Stimulated activated naive B cell treated with anti-CD40 and anti-IgM and Interleukin-4, amounts not matched to agents 10 μg/mL and 1 μg/mL and 100 μg/mL, for 72 hours (primary cell): ENCODE results near the gene CLEC16A.
"Not testable (repeated sequence)": the region's sequence is repeated elsewhere in the genome, so short reads cannot be mapped to it uniquely, and the experiment has no call there.

Experiments
- ATAC-seq, 2 donors: fragments of 150-1000 bp; cut with Tn5 transposase; replicated peaks; 2 replicates each; pipeline ENCODE4 v1.10.0; 2021; ENCODE audit warnings: moderate library complexity in 1 of 2
- DNase-seq: peaks from one replicate; pipeline ENCODE4 v3.0.0; 2021
- H3K27ac Mint-ChIP-seq: one replicate; pipeline ENCODE4 v1.8.0; 2022; ENCODE audit warnings: mild to moderate bottlenecking, mixed read lengths
- H3K27me3 Mint-ChIP-seq, 2 donors: one replicate each; pipeline ENCODE4 v1.8.0; 2022; ENCODE audit warnings: mixed read lengths in 2 of 2
- H3K36me3 Mint-ChIP-seq, 2 donors: one replicate each; pipeline ENCODE4 v1.8.0; 2022; ENCODE audit warnings: mixed read lengths in 2 of 2, mild to moderate bottlenecking in 1 of 2
- H3K4me1 Mint-ChIP-seq, 2 donors: one replicate each; pipeline ENCODE4 v1.8.0; 2022; ENCODE audit warnings: mixed read lengths in 2 of 2, mild to moderate bottlenecking in 1 of 2
- H3K4me3 Mint-ChIP-seq, 2 donors: one replicate each; pipeline ENCODE4 v1.8.0; 2022; ENCODE audit warnings: mild to moderate bottlenecking in 2 of 2, mixed read lengths in 2 of 2, moderate library complexity in 1 of 2
- H3K9me3 Mint-ChIP-seq, 2 donors: one replicate each; pipeline ENCODE4 v1.8.0; 2022; ENCODE audit warnings: mixed read lengths in 2 of 2, mild to moderate bottlenecking in 1 of 2

CLEC16A gene

DNA sequence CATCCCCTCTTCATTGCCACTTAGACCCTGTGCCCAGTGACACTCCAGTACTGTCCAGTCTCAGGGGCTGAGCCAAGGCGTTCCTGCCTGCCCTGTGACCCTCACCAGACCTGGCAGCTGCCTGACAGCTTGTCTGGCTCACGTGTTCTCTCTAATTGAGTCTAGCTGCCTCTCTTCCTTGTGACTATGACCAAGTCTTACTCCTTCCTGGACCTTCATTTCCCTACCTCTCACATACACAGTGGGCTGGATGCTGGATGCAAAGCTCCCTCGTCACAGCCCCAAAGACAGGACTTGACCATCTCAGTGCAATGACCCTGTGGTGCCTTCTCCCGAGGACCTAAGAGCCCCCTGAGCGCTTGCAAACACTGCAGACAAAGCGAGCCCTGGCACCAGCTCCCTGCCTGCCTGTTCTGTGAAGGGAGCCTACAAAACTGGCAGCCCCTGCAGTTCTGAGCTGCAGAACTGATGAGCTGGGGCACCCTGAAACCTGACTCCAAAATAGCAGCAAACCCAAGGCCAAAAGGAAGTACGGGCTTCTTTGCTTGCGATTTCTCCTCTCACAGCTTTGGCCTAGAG lies 3.8 kb upstream of the CLEC16A start:
- H3K4me1 Mint-ChIP-seq = peaks cover 64 to 82% of the 10 kb centered on the region in 2 donors
- peaks cover 30 to 37% of the 10 kb centered on the region in 2 donors for H3K36me3 Mint-ChIP-seq
- no peaks in the 10 kb centered on the region for H3K9me3 Mint-ChIP-seq
- no peaks in the 10 kb centered on the region for H3K27me3 Mint-ChIP-seq
- ATAC-seq = no peak
- peak overlapping the region; percentile 96 for H3K27ac Mint-ChIP-seq
- peak overlapping the region; percentile 88 to 98 for H3K4me3 Mint-ChIP-seq
- DNase-seq = no peak

DNA sequence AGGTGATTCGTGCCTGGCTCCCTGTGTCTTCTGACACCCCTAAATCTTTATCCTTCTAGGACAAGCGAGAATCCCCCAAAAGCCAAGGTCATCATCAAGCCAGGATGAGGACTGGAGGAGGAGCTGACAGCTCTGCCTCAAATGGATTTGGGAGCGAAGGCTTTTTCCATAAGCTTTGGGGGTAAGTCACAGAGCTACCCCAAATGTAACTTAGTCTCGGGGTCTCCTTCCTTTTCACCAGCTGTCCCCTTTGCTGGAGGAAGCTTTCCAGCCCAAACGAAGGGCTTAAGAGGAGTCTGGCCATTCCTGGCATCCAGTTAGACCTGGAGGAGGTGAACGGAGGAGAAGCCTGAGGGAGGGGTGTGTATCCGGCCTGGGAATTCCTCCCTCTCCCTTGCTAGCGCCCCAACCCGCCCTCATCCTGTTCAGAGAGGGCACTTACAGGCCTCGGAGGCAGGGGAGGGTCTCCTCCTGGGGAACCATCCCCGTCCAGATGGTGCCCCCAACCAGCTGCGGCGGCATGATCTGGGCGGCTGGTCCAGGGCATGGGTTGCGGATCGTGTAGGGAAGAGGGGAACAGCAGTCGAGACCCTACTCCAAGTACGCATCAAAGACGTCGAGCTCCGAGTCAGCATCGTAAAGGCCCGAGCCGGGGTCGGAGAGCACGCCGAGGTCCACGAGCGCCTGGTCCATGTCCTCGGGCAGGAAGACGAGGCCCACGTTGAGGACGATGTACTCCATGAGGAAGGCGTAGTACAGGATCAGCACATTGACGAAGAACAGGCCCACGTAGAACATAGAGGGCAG lies 3.0 kb upstream of the CLEC16A start:
- ATAC-seq (no peak), DNase-seq (no peak)

DNA sequence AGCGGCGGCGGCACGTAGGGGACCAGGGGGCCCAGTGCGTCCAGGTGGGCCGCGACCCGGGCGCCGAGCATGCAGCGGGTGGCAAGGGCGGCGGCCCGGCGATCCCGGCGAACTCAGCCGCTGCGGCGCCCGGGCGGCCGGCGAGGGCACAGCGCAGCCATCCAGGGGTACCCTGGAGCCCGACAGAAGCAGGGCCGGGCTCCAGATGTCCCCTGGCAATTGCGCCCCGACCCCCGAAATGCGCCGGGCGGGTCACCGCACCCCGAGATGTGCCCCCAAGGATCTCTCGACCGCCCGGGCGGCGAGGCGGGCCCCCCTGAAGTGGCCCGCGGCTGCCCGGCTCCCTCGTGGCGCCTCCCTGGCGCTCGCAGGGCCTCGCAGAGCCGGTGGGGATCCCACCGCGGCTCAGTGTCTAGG lies 2.4 kb upstream of the CLEC16A start:
- not testable (repeated sequence) for H3K27me3 Mint-ChIP-seq, DNase-seq, H3K9me3 Mint-ChIP-seq
- Mint-ChIP-seq H3K4me1 (peaks cover 65 to 81% of the 10 kb centered on the region in 2 donors), H3K36me3 (peaks cover 26 to 36% of the 10 kb centered on the region in 2 donors), H3K4me3 (peak overlapping the region; percentile 88 to 98), H3K27ac (peak overlapping the region; percentile 96)
- peak; percentile 11 to 12 for ATAC-seq

More for the DNA sequence above, 3.0 kb upstream of the CLEC16A start:
- no peaks in the 10 kb centered on the region for H3K27me3 Mint-ChIP-seq
- peak overlapping the region; percentile 96 for H3K27ac Mint-ChIP-seq
- H3K4me1 Mint-ChIP-seq = peaks cover 64 to 82% of the 10 kb centered on the region in 2 donors
- H3K36me3 Mint-ChIP-seq = peaks cover 29 to 37% of the 10 kb centered on the region in 2 donors
- no peaks in the 10 kb centered on the region for H3K9me3 Mint-ChIP-seq
- peak overlapping the region; percentile 88 to 98 for H3K4me3 Mint-ChIP-seq

DNA sequence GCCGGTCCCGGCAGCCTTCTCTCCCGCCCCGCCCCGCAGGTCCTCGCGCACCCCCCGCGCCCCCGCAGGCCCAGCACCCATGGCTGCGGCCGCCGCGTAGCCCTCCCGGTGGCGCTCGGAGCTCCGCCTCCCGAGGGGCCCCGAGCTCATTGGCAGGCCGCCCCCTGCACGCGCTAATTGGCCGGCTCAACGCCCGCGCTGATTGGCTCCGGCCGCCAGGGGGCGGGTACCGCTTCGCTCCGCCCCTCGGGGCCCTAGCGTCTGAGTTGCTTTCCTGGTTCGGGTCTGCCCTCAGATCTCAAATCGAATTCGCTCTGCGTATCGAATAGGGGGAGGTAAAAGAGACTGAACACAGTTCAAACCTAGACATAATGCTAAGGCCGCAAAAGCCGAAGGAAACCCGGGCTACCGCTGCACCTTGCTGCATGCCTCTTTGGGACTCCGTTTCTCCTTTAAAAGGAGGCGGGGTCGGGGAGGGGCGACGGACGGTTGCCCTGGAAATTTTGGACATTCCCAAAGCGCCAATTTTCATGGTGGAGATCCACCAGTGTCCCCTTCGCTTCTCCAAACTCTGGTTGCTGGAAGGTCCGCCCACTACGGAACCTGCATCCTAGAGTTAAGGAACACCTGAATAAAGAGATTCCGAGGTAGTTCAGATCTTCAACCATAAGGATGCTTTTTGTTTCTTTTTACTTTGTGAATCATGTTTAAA lies 1.9 kb upstream of the CLEC16A start, which contains the start of gene DEXI:
Gene DEXI, minus strand, starts transcription at position 117 of the 712 bp plus-strand sequence. CDS start 463 bp downstream, outside the sequence.
- peak; percentile 78 to 82 for ATAC-seq
- Mint-ChIP-seq H3K27ac (peak within 1 kb of the TSS; percentile 96), H3K4me3 (peak within 1 kb of the TSS; percentile 88 to 98), H3K4me1 (peaks cover 65 to 81% of the 10 kb centered on the region in 2 donors), H3K36me3 (peaks cover 28 to 41% of the 10 kb centered on the region in 2 donors), H3K9me3 (no peaks in the 10 kb centered on the region), H3K27me3 (no peaks in the 10 kb centered on the region)
- peak; percentile 95 for DNase-seq

DNA sequence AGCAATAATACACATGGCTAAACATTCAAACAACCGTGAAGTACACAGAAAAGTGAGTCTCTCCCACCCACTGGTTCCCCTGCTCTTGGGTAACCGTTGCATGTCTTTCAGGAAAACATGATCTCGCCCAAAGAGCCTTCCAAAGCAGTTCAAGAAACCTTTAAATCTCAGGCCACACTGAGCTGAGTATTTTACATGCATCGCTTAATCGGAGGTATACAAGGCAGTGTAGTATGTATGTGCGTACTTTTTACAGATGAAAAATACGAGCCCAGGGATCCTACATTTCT lies 1.4 kb upstream of the CLEC16A start:
- ATAC-seq (no peak), DNase-seq (no peak)
- Mint-ChIP-seq H3K9me3 (no peaks in the 10 kb centered on the region), H3K27me3 (no peaks in the 10 kb centered on the region), H3K36me3 (peaks cover 29 to 42% of the 10 kb centered on the region in 2 donors), H3K27ac (no peak overlapping the region), H3K4me1 (peaks cover 61 to 81% of the 10 kb centered on the region in 2 donors), H3K4me3 (peak overlapping the region; percentile 80 to 98)

DNA sequence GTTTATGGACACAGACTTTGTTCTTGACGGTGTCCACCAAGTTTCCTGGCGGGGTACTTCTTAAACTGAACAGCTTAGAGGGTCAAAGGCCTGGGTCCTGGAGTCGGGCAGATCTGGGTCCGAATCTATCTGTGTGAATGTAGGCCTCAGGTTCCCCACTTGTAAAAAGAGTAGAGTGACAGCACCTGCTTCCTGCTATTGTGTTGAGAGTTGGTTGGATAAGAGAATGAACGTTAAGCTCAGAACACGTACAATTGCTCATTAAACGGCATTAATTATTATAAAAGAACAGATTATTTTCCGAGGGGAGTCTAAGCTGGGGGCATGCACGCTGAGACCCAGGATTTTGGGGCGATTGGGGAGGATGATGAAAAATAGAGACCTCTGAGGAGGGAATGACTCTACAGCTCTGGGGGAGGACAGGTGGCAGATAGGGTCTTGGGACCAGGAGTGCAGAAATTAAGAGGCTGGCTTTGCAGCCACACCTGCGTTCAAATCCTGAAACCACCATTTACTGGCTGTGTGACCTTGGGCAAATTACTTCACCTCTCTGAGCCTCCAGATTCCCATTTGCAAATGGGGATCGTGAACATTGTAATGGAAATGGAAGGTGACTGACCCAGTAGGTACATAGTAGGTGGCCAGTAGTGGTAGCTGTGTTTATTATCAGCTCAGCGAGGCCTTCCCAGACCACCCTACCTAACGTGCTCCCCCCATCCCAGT lies 862 bp downstream of the CLEC16A start:
- ATAC-seq (no peak), DNase-seq (no peak)
- H3K4me3 Mint-ChIP-seq = peak overlapping the region; percentile 94 to 99
- no peaks in the 10 kb centered on the region for H3K9me3 Mint-ChIP-seq
- no peaks in the 10 kb centered on the region for H3K27me3 Mint-ChIP-seq
- peak overlapping the region; percentile 98 for H3K27ac Mint-ChIP-seq
- H3K4me1 Mint-ChIP-seq = peaks cover 54 to 78% of the 10 kb centered on the region in 2 donors
- H3K36me3 Mint-ChIP-seq = peaks cover 15 to 32% of the 10 kb centered on the region in 2 donors

DNA sequence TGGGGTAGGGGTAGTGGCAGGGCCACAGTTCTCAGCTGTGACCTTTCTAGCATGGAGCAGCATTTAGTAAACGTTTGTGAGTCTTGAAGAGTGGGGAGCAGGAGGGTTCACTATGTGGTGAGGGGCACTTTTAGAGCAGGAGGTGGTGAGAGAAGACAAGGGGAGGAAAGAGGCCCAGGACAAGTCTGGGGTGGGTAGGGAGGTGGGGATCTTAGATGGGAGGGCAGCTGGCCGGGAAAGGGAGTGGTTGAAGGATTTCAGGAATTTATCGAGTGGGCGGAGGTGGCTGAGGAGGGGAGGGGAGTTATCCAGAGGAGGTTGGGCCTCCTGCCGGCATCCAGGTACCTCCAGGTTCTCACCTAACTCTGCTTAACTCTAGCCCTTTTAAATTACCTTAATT lies 1.9 kb downstream of the CLEC16A start:
- H3K4me1 Mint-ChIP-seq = peaks cover 54 to 79% of the 10 kb centered on the region in 2 donors
- no peaks in the 10 kb centered on the region for H3K27me3 Mint-ChIP-seq
- DNase-seq = no peak
- peaks cover 10 to 34% of the 10 kb centered on the region in 2 donors for H3K36me3 Mint-ChIP-seq
- peak overlapping the region; percentile 52 for H3K27ac Mint-ChIP-seq
- no peaks in the 10 kb centered on the region for H3K9me3 Mint-ChIP-seq
- ATAC-seq = no peak
- H3K4me3 Mint-ChIP-seq = peak overlapping the region; percentile 74 to 99

DNA sequence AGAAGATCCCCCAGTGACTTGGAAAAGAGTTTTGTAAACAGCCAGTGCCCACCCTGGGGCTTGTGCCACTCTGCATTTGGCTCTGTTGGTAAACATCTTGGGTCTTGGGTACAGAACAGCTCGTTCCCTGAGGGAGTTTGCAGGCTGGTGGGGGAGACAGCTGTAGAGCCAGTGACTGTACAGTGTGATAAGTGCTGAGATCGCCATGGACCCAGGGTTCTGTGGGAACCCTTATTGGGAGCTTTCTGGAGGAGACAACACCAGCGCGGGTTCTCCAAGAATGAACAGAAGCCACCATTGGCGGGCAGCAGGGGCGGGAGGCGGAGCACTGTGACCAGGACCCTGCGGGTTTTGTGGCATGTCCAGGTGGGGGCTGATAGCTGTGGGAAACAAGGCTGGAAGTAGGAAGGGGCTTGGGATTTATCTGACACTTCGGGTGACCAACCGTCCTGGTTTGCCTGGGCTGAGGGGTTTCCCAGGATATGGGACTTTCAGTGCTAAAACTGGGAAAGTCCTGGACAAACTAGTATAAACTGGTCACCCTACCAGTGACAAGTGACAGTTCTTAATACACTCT lies 2.9 kb downstream of the CLEC16A start:
- H3K27me3 Mint-ChIP-seq = no peaks in the 10 kb centered on the region
- H3K27ac Mint-ChIP-seq = peak overlapping the region; percentile 81
- peaks cover 10 to 32% of the 10 kb centered on the region in 2 donors for H3K36me3 Mint-ChIP-seq
- H3K4me1 Mint-ChIP-seq = peaks cover 57 to 85% of the 10 kb centered on the region in 2 donors
- no peaks in the 10 kb centered on the region for H3K9me3 Mint-ChIP-seq
- ATAC-seq (no peak), DNase-seq (no peak)
- peak overlapping the region in 1 of 2 donors; percentile 44 for H3K4me3 Mint-ChIP-seq

DNA sequence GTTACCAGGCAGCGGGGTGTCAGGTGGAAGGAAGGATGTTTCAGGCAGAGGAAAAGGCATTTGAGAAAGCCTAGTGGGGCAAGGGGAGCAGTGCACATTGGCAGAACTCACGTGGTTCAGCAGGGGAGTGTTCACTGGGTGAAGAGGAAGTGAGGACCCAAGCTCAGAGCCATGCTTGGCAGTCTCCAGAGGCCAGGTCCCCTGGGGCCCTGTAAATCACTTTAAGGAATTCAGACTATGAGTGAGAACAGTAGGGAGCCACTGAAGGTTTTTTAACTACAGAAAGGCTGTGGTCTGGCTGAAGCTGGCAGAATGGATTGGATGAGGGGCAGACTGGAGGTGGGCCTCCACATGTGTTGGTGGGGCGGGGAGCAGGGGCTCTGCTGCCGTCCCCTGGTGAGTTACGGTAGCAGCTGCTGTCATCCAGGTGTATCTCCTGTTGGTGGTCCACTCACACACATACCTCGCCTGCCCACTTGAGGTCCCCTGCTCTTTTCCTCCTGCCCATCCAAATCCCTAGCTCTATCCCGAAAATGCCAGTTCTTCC lies 5.1 kb downstream of the CLEC16A start:
- Mint-ChIP-seq H3K36me3 (peaks cover 10 to 32% of the 10 kb centered on the region in 2 donors), H3K4me3 (peak overlapping the region; percentile 58 to 76), H3K27me3 (no peaks in the 10 kb centered on the region), H3K27ac (peak overlapping the region; percentile 92), H3K9me3 (no peaks in the 10 kb centered on the region), H3K4me1 (peaks cover 54 to 88% of the 10 kb centered on the region in 2 donors)
- peak; percentile 80 for DNase-seq
- ATAC-seq = peak; percentile 92 to 93

DNA sequence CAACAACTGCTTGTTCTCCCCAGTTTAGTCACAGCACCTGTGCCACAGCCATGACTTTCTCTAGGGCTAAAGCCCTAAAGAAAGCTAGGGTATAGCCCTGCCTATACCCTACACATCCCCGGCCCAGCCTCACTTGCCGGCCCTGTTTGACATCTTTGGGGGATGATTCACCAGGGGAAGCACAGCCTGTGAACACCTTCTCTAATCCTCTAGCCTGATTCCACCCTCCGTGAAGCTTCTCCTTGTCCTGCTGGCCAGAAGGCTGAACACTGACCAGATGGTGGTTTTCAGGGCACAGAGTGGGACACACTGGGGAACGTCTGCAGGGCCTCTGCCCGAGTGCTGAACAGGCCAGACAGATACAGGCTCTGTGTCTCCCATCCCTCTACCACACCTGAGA lies 6.0 kb downstream of the CLEC16A start:
- DNase-seq = no peak
- Mint-ChIP-seq H3K27me3 (no peaks in the 10 kb centered on the region), H3K4me3 (peak overlapping the region; percentile 58 to 76), H3K9me3 (no peaks in the 10 kb centered on the region), H3K36me3 (peaks cover 10 to 37% of the 10 kb centered on the region in 2 donors), H3K27ac (peak overlapping the region; percentile 80), H3K4me1 (peaks cover 58 to 88% of the 10 kb centered on the region in 2 donors)
- no peak for ATAC-seq

DNA sequence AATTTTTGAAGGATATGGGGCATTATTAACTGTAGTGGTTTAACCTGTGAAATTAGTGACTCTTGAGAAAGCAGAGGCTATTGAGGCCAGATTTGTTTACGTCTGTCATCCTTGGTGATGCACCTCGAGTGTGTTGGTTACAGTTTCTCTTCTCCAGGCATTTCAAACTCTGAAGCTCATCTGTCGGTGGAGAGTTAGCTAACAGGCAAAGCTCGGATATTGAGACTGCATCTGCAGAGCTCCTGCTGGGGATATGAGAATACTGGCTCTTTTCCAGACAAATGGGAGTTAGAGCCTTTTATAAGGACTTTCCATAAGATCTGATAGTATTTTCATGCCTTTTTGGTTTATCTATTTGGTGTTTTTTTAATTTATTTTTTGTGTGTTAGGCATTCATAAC lies 6.7 kb downstream of the CLEC16A start:
- H3K36me3 Mint-ChIP-seq = peaks cover 11 to 38% of the 10 kb centered on the region in 2 donors
- peak overlapping the region; percentile 80 for H3K27ac Mint-ChIP-seq
- no peak overlapping the region for H3K4me3 Mint-ChIP-seq
- no peak for ATAC-seq
- no peaks in the 10 kb centered on the region for H3K9me3 Mint-ChIP-seq
- no peak for DNase-seq
- peaks cover 59 to 88% of the 10 kb centered on the region in 2 donors for H3K4me1 Mint-ChIP-seq
- H3K27me3 Mint-ChIP-seq = no peaks in the 10 kb centered on the region

DNA sequence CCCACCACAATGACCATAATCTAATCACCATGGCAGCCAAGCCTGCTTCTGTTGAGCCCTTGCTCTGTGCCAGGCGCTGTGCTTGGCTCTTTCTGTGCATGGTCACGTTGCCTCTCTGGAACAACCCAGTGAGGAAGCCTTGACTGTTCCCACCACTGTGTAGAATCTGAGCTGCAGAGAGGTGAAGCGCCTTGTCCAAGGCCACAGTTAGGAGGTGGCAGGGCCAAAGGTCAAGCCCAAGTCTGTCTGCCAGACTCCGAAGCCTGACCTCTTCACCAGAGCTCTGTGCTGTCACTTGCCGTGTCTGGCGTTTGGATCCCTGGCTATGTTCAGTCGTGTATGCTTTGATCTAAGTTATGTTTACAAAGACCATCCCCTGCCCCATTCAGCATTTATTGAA lies 10.5 kb downstream of the CLEC16A start:
- DNase-seq (no peak), ATAC-seq (no peak)
- peaks cover 18 to 47% of the 10 kb centered on the region in 2 donors for H3K36me3 Mint-ChIP-seq
- peak overlapping the region in 1 of 2 donors; percentile 33 for H3K4me3 Mint-ChIP-seq
- H3K4me1 Mint-ChIP-seq = peaks cover 55 to 86% of the 10 kb centered on the region in 2 donors
- H3K9me3 Mint-ChIP-seq = no peaks in the 10 kb centered on the region
- H3K27ac Mint-ChIP-seq = peak overlapping the region; percentile 89
- no peaks in the 10 kb centered on the region for H3K27me3 Mint-ChIP-seq

DNA sequence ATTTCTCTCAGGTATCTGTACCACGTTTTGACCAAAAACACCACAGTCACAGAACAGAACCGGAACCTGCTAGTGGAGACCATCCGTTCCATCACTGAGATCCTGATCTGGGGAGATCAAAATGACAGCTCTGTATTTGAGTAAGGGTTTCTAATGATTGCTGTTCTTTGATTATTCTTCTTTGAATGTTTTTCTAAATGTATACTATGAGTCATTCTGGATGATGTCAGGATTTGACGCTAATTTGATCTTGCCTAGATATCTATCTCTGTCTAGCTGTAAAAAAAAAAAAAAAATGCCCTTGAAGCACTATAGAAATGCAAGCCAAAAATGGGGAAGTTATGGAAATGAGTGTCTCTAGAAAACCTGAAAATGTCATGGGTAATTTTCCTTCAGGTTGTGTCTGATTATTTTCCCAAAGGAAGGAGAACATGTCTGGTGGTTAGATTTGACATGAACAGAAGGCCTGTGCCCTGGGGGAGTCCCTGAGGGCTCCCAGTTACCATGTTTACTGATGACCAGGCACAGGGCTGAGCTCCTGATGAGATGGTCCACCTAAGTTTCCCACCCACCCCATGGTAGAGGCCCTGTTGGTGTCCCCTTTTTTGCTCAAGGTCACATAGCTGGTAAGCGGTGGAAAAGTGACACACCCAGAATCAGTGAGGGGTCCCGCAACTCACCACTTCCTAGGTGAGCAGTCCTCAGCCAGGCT lies 13.6 kb downstream of the CLEC16A start:
- Mint-ChIP-seq H3K4me3 (peak overlapping the region; percentile 7 to 69), H3K4me1 (peaks cover 51 to 88% of the 10 kb centered on the region in 2 donors)

More for the DNA sequence above, 13.6 kb downstream of the CLEC16A start:
- peak; percentile 84 for ATAC-seq
- H3K27ac Mint-ChIP-seq = peak overlapping the region; percentile 94
- H3K27me3 Mint-ChIP-seq = no peaks in the 10 kb centered on the region
- peaks cover 44 to 64% of the 10 kb centered on the region in 2 donors for H3K36me3 Mint-ChIP-seq
- no peaks in the 10 kb centered on the region for H3K9me3 Mint-ChIP-seq
- DNase-seq = no peak
